Liver (tissue), 9 donors: ENCODE data around the gene FAH. TPM values are rescaled to one million over a fixed set of nuclear protein-coding genes. Genes with fewer than 3 reads are reported as not detected.

Experiments
- DNase-seq: peaks from one replicate; pipeline ENCODE4 v3.0.0-alpha.2; 2017; ENCODE audit warnings: low spot score
- H3K27ac ChIP-seq, 2 donors: one replicate each; pipeline ENCODE4 v1.7.0; 2013; ENCODE audit warnings: inconsistent platforms in 2 of 2, low read length in 2 of 2, control low read depth in 1 of 2, low read depth in 1 of 2, mild to moderate bottlenecking in 1 of 2
- H3K27me3 ChIP-seq, 4 donors: one replicate each; pipeline versions ENCODE4 v1.6.1 to v1.7.0; 2013; ENCODE audit warnings: low read length in 3 of 4, inconsistent platforms in 1 of 4, mild to moderate bottlenecking in 1 of 4, moderate library complexity in 1 of 4; ENCODE audit not compliant: control insufficient read depth in 4 of 4, insufficient read depth in 4 of 4
- H3K36me3 ChIP-seq, 4 donors: one replicate each; pipeline versions ENCODE4 v1.6.1 to v1.7.0; 2013; ENCODE audit warnings: low read length in 3 of 4, mild to moderate bottlenecking in 3 of 4, low read depth in 1 of 4, moderate library complexity in 1 of 4; ENCODE audit not compliant: control insufficient read depth in 4 of 4, insufficient read depth in 3 of 4
- H3K4me1 ChIP-seq, 4 donors: one replicate each; pipeline versions ENCODE4 v1.6.1 to v1.7.0; 2013; ENCODE audit warnings: low read length in 3 of 4, mild to moderate bottlenecking in 3 of 4, moderate library complexity in 1 of 4; ENCODE audit not compliant: control insufficient read depth in 4 of 4, insufficient read depth in 4 of 4
- H3K4me3 ChIP-seq, 3 donors: one replicate each; pipeline versions ENCODE4 v1.6.1 to v1.7.0; 2013; ENCODE audit warnings: low read length in 3 of 3, control low read depth in 1 of 3, low read depth in 1 of 3, mild to moderate bottlenecking in 1 of 3
- H3K9ac ChIP-seq, 2 donors: one replicate each; pipeline ENCODE4 v1.7.0; 2013; ENCODE audit warnings: low read length in 2 of 2, mild to moderate bottlenecking in 2 of 2, moderate library complexity in 2 of 2, control low read depth in 1 of 2, low read depth in 1 of 2
- H3K9me3 ChIP-seq, 4 donors: one replicate each; pipeline versions ENCODE4 v1.6.1 to v1.7.0; 2013; ENCODE audit warnings: low read length in 3 of 4; ENCODE audit not compliant: control insufficient read depth in 4 of 4
- EGR1 ChIP-seq, 2 donors: IDR thresholded peaks; 2 replicates each; pipeline ENCODE4 v1.6.1; 2016 to 2018; ENCODE audit warnings: antibody characterized with exemption in 2 of 2, low read depth in 2 of 2
- FOXA1 ChIP-seq: IDR thresholded peaks from 2 replicates; pipeline ENCODE4 v1.6.1; 2016; ENCODE audit warnings: antibody characterized with exemption
- FOXA2 ChIP-seq: IDR thresholded peaks from 2 replicates; pipeline ENCODE4 v1.6.1; 2016; ENCODE audit warnings: antibody characterized with exemption
- HNF4A ChIP-seq, 2 donors: conservative IDR thresholded peaks; 2 replicates each; pipeline ENCODE4 v1.6.1; 2016; ENCODE audit warnings: antibody characterized with exemption in 2 of 2, mild to moderate bottlenecking in 2 of 2
- JUND ChIP-seq, 2 donors: IDR thresholded peaks; 2 replicates each; pipeline ENCODE4 v1.6.1; 2016; ENCODE audit warnings: antibody characterized with exemption in 2 of 2
- NR2F2 ChIP-seq: IDR thresholded peaks from 2 replicates; pipeline ENCODE4 v1.6.1; 2016; ENCODE audit warnings: antibody characterized with exemption
- RAD21 ChIP-seq, 2 donors: IDR thresholded peaks; 2 replicates each; pipeline ENCODE4 v1.6.1; 2016; ENCODE audit warnings: antibody characterized with exemption in 2 of 2, mild to moderate bottlenecking in 2 of 2
- SP1 ChIP-seq: IDR thresholded peaks from 2 replicates; pipeline ENCODE4 v1.6.1; 2018; ENCODE audit warnings: antibody characterized with exemption, mild to moderate bottlenecking
- TAF1 ChIP-seq: conservative IDR thresholded peaks from 2 replicates; pipeline ENCODE4 v1.6.1; 2016; ENCODE audit warnings: antibody characterized with exemption, mild to moderate bottlenecking
- YY1 ChIP-seq: IDR thresholded peaks from 2 replicates; pipeline ENCODE4 v1.6.1; 2016; ENCODE audit warnings: antibody characterized with exemption, mild to moderate bottlenecking
- WGBS: extraction: QIAGEN DNeasy Blood & Tissue Kit; methylation state at CpG from one replicate; pipeline ENCODE4 v1.1.7; 2013; 5-methylcytosine and 5-hydroxymethylcytosine counted together
- polyA plus RNA-seq, 2 donors: library from polyadenylated mRNA; stranded (reverse) in 1 of 2; unstranded in 1 of 2; fragments of 200-250 nt in 1 of 2; fragments of >200 nt in 1 of 2; fragmentation: Nextera tagmentation in 1 of 2; extraction: Ambion mirVana in 1 of 2; gene quantifications; one replicate each; pipeline versions ENCODE4 v1.2.1 to v1.2.3, GENCODE V29; 2013 to 2015
- total RNA-seq, 2 donors: library from RNA; depleted of rRNA; stranded (reverse); fragments of >200 nt; gene quantifications; one replicate each; pipeline ENCODE4 v1.2.3, GENCODE V29; 2014
- TF ChIP-seq, protein P1 (sequence below): IDR thresholded peaks from 2 replicates; pipeline ENCODE4 v1.6.1; 2016; ENCODE audit warnings: antibody characterized with exemption
- TF ChIP-seq, protein P2 (sequence below): IDR thresholded peaks from 2 replicates; pipeline ENCODE4 v1.6.1; 2016; ENCODE audit warnings: antibody characterized with exemption
- TF ChIP-seq, protein P3 (sequence below): IDR thresholded peaks from 2 replicates; pipeline ENCODE4 v1.6.1; 2016; ENCODE audit warnings: antibody characterized with exemption, mild to moderate bottlenecking
- TF ChIP-seq, protein P4 (sequence below): fragments of 150-350 bp; IDR thresholded peaks from 2 replicates; pipeline ENCODE4 v1.5.1; 2017; ENCODE audit warnings: improper control_type of control experiment, low read depth, low read length; ENCODE audit not compliant: missing input control
- donor health status: healthy.
- donor health status: healthy.
- donor health status: healthy.
- donor health status: healthy.
- donor health status: healthy.

Gene FAH
- total and polyA plus RNA-seq, 4 donors, result 42.1 to 226 (median 186) TPM

DNA sequence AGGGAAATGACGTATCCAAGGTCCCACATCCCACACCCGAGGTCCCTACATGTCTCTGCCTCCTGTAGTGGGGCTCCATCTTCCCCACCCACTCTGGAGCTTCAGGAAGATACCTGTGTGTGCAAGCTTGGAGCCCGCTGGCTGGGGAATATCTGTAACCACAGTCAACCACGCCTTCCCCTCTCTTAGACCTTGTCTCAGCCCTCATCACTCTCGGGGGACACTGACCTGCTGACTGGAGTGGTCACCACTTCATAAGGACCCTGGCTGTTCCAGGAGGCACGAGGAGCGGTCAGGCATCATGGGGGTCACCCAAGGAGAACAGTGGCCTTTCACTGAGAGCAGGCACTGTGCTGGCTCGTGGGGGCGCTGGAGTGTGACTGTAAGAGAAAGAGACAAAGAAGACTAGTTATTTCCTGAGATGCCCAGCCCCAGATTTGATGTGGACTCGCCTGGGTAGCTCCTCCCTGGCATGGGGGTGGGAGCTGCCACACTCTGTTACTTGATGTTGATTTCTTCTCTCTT lies 50.6 kb downstream of the FAH start:
- H3K27ac ChIP-seq, result no peak overlapping the region
- H3K27me3 ChIP-seq, result no peaks in the 10 kb centered on the region
- H3K36me3 ChIP-seq, result peaks cover 0 to 18% (median 12%) of the 10 kb centered on the region in 4 donors
- TF ChIP-seq HNF4A (conservative IDR thresholded peaks at IDR 0.05) (no peak), SP1 (no peak), YY1 (no peak), RAD21 (IDR thresholded peaks at IDR 0.05) (no peak), EGR1 (IDR thresholded peaks at IDR 0.05; ENCODE audit: low read depth in 2 of 2) (no peak)
- TF ChIP-seq, protein P1, sequence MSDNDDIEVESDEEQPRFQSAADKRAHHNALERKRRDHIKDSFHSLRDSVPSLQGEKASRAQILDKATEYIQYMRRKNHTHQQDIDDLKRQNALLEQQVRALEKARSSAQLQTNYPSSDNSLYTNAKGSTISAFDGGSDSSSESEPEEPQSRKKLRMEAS, result no peak
- TF ChIP-seq, protein P2, sequence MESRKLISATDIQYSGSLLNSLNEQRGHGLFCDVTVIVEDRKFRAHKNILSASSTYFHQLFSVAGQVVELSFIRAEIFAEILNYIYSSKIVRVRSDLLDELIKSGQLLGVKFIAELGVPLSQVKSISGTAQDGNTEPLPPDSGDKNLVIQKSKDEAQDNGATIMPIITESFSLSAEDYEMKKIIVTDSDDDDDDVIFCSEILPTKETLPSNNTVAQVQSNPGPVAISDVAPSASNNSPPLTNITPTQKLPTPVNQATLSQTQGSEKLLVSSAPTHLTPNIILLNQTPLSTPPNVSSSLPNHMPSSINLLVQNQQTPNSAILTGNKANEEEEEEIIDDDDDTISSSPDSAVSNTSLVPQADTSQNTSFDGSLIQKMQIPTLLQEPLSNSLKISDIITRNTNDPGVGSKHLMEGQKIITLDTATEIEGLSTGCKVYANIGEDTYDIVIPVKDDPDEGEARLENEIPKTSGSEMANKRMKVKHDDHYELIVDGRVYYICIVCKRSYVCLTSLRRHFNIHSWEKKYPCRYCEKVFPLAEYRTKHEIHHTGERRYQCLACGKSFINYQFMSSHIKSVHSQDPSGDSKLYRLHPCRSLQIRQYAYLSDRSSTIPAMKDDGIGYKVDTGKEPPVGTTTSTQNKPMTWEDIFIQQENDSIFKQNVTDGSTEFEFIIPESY, result no peak
- TF ChIP-seq, protein P3, sequence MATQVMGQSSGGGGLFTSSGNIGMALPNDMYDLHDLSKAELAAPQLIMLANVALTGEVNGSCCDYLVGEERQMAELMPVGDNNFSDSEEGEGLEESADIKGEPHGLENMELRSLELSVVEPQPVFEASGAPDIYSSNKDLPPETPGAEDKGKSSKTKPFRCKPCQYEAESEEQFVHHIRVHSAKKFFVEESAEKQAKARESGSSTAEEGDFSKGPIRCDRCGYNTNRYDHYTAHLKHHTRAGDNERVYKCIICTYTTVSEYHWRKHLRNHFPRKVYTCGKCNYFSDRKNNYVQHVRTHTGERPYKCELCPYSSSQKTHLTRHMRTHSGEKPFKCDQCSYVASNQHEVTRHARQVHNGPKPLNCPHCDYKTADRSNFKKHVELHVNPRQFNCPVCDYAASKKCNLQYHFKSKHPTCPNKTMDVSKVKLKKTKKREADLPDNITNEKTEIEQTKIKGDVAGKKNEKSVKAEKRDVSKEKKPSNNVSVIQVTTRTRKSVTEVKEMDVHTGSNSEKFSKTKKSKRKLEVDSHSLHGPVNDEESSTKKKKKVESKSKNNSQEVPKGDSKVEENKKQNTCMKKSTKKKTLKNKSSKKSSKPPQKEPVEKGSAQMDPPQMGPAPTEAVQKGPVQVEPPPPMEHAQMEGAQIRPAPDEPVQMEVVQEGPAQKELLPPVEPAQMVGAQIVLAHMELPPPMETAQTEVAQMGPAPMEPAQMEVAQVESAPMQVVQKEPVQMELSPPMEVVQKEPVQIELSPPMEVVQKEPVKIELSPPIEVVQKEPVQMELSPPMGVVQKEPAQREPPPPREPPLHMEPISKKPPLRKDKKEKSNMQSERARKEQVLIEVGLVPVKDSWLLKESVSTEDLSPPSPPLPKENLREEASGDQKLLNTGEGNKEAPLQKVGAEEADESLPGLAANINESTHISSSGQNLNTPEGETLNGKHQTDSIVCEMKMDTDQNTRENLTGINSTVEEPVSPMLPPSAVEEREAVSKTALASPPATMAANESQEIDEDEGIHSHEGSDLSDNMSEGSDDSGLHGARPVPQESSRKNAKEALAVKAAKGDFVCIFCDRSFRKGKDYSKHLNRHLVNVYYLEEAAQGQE, result no peak
- H3K9ac ChIP-seq, result no peak overlapping the region
- 86% methylated on average over 10 of the region's 10 CpGs for WGBS
- H3K9me3 ChIP-seq, result no peaks in the 10 kb centered on the region
- H3K4me3 ChIP-seq, result no peak overlapping the region
- DNase-seq, result no peak
- peaks cover 3 to 27% (median 23%) of the 10 kb centered on the region in 4 donors for H3K4me1 ChIP-seq

DNA sequence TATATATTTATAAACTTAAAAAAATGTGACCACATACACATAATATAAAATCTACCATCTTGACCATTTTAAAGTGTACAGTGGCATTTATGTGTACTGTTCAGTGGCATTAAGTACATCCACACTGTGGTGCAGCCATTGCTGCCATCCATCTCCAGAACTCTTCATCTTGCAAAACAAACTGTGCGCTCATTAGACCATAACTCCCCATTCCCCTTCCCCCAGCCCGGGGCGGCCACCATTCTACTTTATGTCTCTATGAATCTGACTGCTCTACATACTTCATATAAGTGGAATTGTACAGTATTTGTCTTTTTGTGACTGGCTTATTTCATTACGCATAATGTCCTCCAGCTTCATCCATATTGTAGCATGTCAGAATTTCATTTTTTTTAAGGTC lies 51.4 kb downstream of the FAH start:
- no peak overlapping the region for H3K4me3 ChIP-seq
- H3K27me3 ChIP-seq, result no peaks in the 10 kb centered on the region
- peaks cover 11 to 35% (median 31%) of the 10 kb centered on the region in 4 donors for H3K4me1 ChIP-seq
- H3K9me3 ChIP-seq, result no peaks in the 10 kb centered on the region
- TF ChIP-seq TAF1 (no peak), SP1 (no peak), JUND (IDR thresholded peaks at IDR 0.05) (no peak), RAD21 (IDR thresholded peaks at IDR 0.05) (no peak), YY1 (no peak), NR2F2 (no peak), FOXA1 (no peak), FOXA2 (no peak)
- TF ChIP-seq, protein P1, result no peak
- TF ChIP-seq, protein P2, result no peak
- TF ChIP-seq, protein P4, sequence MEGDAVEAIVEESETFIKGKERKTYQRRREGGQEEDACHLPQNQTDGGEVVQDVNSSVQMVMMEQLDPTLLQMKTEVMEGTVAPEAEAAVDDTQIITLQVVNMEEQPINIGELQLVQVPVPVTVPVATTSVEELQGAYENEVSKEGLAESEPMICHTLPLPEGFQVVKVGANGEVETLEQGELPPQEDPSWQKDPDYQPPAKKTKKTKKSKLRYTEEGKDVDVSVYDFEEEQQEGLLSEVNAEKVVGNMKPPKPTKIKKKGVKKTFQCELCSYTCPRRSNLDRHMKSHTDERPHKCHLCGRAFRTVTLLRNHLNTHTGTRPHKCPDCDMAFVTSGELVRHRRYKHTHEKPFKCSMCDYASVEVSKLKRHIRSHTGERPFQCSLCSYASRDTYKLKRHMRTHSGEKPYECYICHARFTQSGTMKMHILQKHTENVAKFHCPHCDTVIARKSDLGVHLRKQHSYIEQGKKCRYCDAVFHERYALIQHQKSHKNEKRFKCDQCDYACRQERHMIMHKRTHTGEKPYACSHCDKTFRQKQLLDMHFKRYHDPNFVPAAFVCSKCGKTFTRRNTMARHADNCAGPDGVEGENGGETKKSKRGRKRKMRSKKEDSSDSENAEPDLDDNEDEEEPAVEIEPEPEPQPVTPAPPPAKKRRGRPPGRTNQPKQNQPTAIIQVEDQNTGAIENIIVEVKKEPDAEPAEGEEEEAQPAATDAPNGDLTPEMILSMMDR, result no peak
- H3K9ac ChIP-seq, result no peak overlapping the region
- no peak overlapping the region for H3K27ac ChIP-seq
- no peak for DNase-seq
- 98% methylated on average over 4 of the region's 4 CpGs for WGBS
- H3K36me3 ChIP-seq, result peaks cover 0 to 18% (median 11%) of the 10 kb centered on the region in 4 donors
